Effector memory CD4-positive, alpha-beta T cell (primary cell): ENCODE measurements around the gene CAMTA1.

Source experiments
- DNase-seq, 3 donors: peaks; one replicate each; pipeline ENCODE4 v3.0.0-alpha.2; 2020
- H3K27ac ChIP-seq: 2 replicates; pipeline ENCODE4 v1.7.0; 2013; ENCODE audit warnings: mild to moderate bottlenecking, low read length, moderate library complexity; ENCODE audit not compliant: insufficient read depth, poor library complexity, severe bottlenecking
- H3K27me3 ChIP-seq: replicated peaks from 2 replicates; pipeline ENCODE4 v1.7.0; 2013; ENCODE audit warnings: mild to moderate bottlenecking, low read length; ENCODE audit not compliant: insufficient read depth, control insufficient read depth, poor library complexity, severe bottlenecking
- H3K36me3 ChIP-seq: 2 replicates; pipeline ENCODE4 v1.7.0; 2013; ENCODE audit warnings: mild to moderate bottlenecking, low read length, moderate library complexity; ENCODE audit not compliant: control insufficient read depth, insufficient read depth
- H3K4me1 ChIP-seq: 2 replicates; pipeline ENCODE4 v1.7.0; 2013; ENCODE audit warnings: low read length, mild to moderate bottlenecking; ENCODE audit not compliant: control insufficient read depth, insufficient read depth, poor library complexity, severe bottlenecking
- H3K4me3 ChIP-seq: 2 replicates; pipeline ENCODE4 v1.7.0; 2013; ENCODE audit warnings: low read length, low read depth, mild to moderate bottlenecking; ENCODE audit not compliant: insufficient read depth, poor library complexity, severe bottlenecking
- H3K9me3 ChIP-seq: 2 replicates; pipeline ENCODE4 v1.7.0; 2013; ENCODE audit warnings: mild to moderate bottlenecking, low read length, moderate library complexity; ENCODE audit not compliant: control insufficient read depth

CAMTA1 gene

DNA sequence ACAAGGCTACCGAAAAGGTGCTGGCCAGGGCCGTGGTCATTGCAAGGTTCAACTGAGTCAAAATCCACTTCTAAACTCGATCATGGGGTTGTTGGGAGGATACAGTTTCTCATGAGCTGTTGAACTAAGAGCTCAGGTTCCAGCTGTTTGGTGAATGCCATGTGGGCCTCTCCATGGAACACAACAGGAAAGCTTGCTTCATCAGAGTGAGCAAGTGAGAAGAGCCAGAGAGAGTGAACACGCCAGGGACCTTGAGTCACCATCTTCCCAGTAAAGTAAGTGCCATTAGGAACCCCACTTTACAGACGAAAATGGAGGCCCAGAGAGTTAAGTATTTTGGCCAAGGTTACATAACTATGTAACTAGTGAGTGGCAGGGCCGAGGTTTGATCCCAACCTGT is 510.7 kb downstream of the CAMTA1 start:
- Histone ChIP-seq H3K36me3 (no peaks in the 10 kb centered on the region), H3K4me1 (no peaks in the 10 kb centered on the region), H3K27ac (no peak overlapping the region), H3K4me3 (no peak overlapping the region), H3K27me3 (no peaks in the 10 kb centered on the region), H3K9me3 (no peaks in the 10 kb centered on the region)
- DNase-seq: no peak

- no peaks in the 10 kb centered on the region for H3K27me3 ChIP-seq
- H3K36me3 ChIP-seq: no peaks in the 10 kb centered on the region
- no peak overlapping the region for H3K27ac ChIP-seq
- no peak for DNase-seq
- H3K9me3 ChIP-seq: no peaks in the 10 kb centered on the region
- no peaks in the 10 kb centered on the region for H3K4me1 ChIP-seq
- no peak overlapping the region for H3K4me3 ChIP-seq
Measured at GRCh38 chr1:7296968-7297367, 511.7 kb downstream of the CAMTA1 start.

GRCh38 chr1:7298145-7298544 is 512.9 kb downstream of the CAMTA1 start:
- no peaks in the 10 kb centered on the region for H3K27me3 ChIP-seq
- H3K36me3 ChIP-seq: no peaks in the 10 kb centered on the region
- no peaks in the 10 kb centered on the region for H3K4me1 ChIP-seq
- DNase-seq: no peak
- H3K27ac ChIP-seq: no peak overlapping the region
- H3K4me3 ChIP-seq: no peak overlapping the region
- no peaks in the 10 kb centered on the region for H3K9me3 ChIP-seq

DNA sequence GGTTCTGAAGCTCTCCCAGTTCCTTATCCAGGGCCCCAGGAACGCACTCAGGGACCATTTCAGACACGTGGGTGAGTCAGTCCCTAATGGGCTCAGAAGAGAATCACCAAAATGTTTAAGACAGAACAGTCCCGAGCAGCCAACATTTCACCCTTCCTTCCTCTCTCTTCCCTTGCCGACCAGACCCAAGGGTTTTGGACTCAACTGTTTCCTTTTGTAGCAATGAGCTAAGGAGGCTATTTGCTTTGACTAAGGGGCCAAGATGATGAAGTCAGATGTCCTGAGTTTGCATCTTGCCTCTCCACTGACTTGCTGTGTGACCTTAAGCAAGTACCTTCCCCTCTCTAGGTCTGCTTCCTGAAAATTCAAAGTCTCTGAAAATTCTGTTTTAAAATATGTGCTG is 513.5 kb downstream of the CAMTA1 start:
- DNase-seq: no peak

GRCh38 chr1:7299329-7299799 is 514.1 kb downstream of the CAMTA1 start:
- H3K9me3 ChIP-seq: no peaks in the 10 kb centered on the region
- DNase-seq: no peak
- no peaks in the 10 kb centered on the region for H3K27me3 ChIP-seq
- no peaks in the 10 kb centered on the region for H3K36me3 ChIP-seq
- H3K27ac ChIP-seq: no peak overlapping the region
- H3K4me1 ChIP-seq: no peaks in the 10 kb centered on the region
- H3K4me3 ChIP-seq: no peak overlapping the region

More for the DNA sequence above, 513.5 kb downstream of the CAMTA1 start:
- Histone ChIP-seq H3K9me3 (no peaks in the 10 kb centered on the region), H3K27me3 (no peaks in the 10 kb centered on the region), H3K4me1 (no peaks in the 10 kb centered on the region), H3K4me3 (no peak overlapping the region), H3K36me3 (no peaks in the 10 kb centered on the region), H3K27ac (no peak overlapping the region)

DNA sequence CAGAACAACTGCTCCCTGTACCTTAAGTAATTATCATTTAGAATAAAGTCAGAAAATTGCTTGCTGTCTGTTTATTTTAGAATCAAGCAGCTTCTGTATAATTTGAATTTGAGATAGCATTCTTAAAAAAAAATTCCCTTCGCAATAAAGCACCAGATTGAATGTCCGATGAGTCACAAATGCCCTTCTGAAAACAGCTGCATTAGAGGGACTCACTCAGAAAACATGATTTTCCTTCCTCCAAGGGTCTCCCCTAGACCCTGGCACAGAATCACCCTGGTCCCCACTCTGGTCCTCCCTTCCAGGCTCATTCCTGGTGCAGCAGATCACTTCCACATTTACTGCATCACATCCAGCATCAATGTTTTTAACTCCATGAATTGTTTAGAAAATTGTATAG is 514.7 kb downstream of the CAMTA1 start:
- no peak overlapping the region for H3K27ac ChIP-seq

DNA sequence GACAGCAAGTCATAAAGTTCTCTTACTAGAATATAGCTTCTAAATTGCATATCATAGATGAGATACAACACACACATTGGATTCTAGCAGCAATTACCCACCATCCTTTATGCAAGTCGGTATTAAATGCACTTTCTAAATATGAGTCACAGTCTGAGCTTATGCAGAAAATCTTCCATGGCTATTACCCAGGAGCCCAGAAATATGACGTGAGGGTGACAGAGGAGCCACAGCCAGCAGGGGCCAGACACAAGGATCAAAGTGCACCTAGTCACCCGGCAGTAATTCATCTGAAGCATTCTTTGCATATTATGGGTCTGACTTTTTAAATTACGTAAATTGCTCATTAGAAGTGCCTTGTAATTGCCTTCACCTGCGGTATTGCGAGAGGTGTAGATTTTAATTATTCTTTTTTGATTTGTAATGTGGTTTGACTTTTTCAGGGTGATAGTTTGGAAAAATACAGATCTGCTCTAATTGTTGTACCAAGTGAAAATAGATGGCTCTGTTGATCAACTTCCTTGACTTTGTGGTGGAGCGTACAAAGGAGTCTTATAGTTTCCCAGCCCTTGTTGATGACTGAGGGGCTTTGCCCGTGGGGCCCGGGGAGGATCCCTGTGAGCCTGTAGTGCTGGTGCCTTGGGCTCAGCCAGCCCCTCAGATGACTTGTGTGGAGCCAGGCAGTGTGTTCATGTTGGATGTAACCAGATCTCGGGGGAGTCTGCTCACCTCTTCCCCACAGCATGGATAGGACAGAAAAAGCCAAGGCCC is 515.8 kb downstream of the CAMTA1 start:
- H3K4me3 ChIP-seq: no peak overlapping the region
- no peaks in the 10 kb centered on the region for H3K36me3 ChIP-seq
- no peaks in the 10 kb centered on the region for H3K27me3 ChIP-seq
- no peak for DNase-seq
- no peaks in the 10 kb centered on the region for H3K9me3 ChIP-seq
- H3K4me1 ChIP-seq: no peaks in the 10 kb centered on the region
- no peak overlapping the region for H3K27ac ChIP-seq

More for the DNA sequence above, 514.7 kb downstream of the CAMTA1 start:
- DNase-seq: no peak
- H3K4me1 ChIP-seq: no peaks in the 10 kb centered on the region
- no peaks in the 10 kb centered on the region for H3K9me3 ChIP-seq
- no peak overlapping the region for H3K4me3 ChIP-seq
- H3K27me3 ChIP-seq: no peaks in the 10 kb centered on the region
- H3K36me3 ChIP-seq: no peaks in the 10 kb centered on the region

- DNase-seq: no peak
- no peaks in the 10 kb centered on the region for H3K4me1 ChIP-seq
- H3K4me3 ChIP-seq: no peak overlapping the region
- H3K27me3 ChIP-seq: no peaks in the 10 kb centered on the region
- H3K27ac ChIP-seq: no peak overlapping the region
- no peaks in the 10 kb centered on the region for H3K36me3 ChIP-seq
- H3K9me3 ChIP-seq: no peaks in the 10 kb centered on the region
Measured at GRCh38 chr1:7301664-7301981, 516.4 kb downstream of the CAMTA1 start.

DNA sequence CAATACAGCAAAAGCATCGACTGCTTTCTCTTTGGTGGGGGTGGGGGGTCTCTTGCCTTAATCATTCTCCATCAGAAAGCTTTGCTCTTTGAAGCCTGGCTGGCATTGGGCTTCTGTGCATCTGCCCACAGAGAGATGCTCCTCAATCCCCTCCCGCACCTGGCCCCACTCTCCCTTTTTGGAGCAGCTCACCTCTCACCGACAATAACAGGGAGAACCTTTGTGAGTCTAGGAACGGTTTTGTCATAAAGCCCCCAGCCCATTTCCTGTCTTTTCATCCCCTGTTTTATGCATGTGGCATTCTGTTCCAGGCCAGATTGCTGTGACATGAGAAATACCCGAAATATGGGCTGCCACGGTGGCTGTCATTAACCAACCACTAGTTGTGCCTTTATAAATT is 516.9 kb downstream of the CAMTA1 start:
- Histone ChIP-seq H3K36me3 (no peaks in the 10 kb centered on the region), H3K27me3 (no peaks in the 10 kb centered on the region), H3K4me3 (no peak overlapping the region), H3K27ac (no peak overlapping the region), H3K9me3 (no peaks in the 10 kb centered on the region), H3K4me1 (no peaks in the 10 kb centered on the region)
- DNase-seq: no peak

- H3K9me3 ChIP-seq: no peaks in the 10 kb centered on the region
- no peaks in the 10 kb centered on the region for H3K27me3 ChIP-seq
- no peak overlapping the region for H3K27ac ChIP-seq
- H3K4me3 ChIP-seq: no peak overlapping the region
- no peaks in the 10 kb centered on the region for H3K36me3 ChIP-seq
- DNase-seq: no peak
- no peaks in the 10 kb centered on the region for H3K4me1 ChIP-seq
Measured at GRCh38 chr1:7302873-7303272, 517.6 kb downstream of the CAMTA1 start.
